PC-9 (cell line): Measurements from ENCODE around the gene TSSK2.

Experiments
- CTCF ChIP-seq: fragments of 200-600 bp; sonication (generic); conservative IDR thresholded peaks from 2 replicates; pipeline ENCODE4 v1.6.1; 2017; ENCODE audit warnings: mixed run types, antibody characterized with exemption, mild to moderate bottlenecking, moderate library complexity
- EZH2 ChIP-seq: fragments of 200-600 bp; sonication (generic); IDR thresholded peaks from 2 replicates; pipeline ENCODE4 v1.8.0; 2017; ENCODE audit warnings: antibody characterized with exemption, low read depth

- TF ChIP-seq CTCF = no peak; the same call in 1 of the 2 replicates
- no peak for TF ChIP-seq EZH2
These were observed 37.2 kb downstream of the TSSK2 start for GRCh38 chr22:19168088-19168890.
